DND-41 (cell line): Measurements from ENCODE around the gene LUZP2.

Experiments used
- ATAC-seq: fragments of 200-7000 bp; cut with Tn5 transposase; 3 replicates; pipeline ENCODE4 v1.9.1; 2021; ENCODE audit warnings: low read depth; ENCODE audit not compliant: insufficient read depth
- DNase-seq: peaks from one replicate; pipeline ENCODE4 v3.0.0-alpha.2; 2020
- H2AFZ ChIP-seq: 2 replicates; pipeline ENCODE4 v1.6.0; 2012; ENCODE audit warnings: low read depth, low read length
- H3K27ac ChIP-seq: 2 replicates; pipeline ENCODE4 v1.5.1; 2012; ENCODE audit warnings: low read length, inconsistent platforms
- H3K27me3 ChIP-seq: fragments of 200-600 bp; sonication (generic); 2 replicates; pipeline ENCODE4 v1.6.0; 2012; ENCODE audit warnings: low read length, mild to moderate bottlenecking, inconsistent platforms; ENCODE audit not compliant: insufficient read depth, poor library complexity
- H3K36me3 ChIP-seq: 2 replicates; pipeline ENCODE4 v1.5.1; 2012; ENCODE audit warnings: low read length, inconsistent platforms; ENCODE audit not compliant: insufficient read depth
- H3K4me1 ChIP-seq: 2 replicates; pipeline ENCODE4 v1.5.1; 2012; ENCODE audit warnings: mild to moderate bottlenecking, low read length; ENCODE audit not compliant: insufficient read depth
- H3K4me2 ChIP-seq: 2 replicates; pipeline ENCODE4 v1.6.0; 2012; ENCODE audit warnings: mild to moderate bottlenecking, moderate library complexity, low read length, inconsistent platforms; ENCODE audit not compliant: insufficient read depth
- H3K4me3 ChIP-seq, 2 experiments: fragments of 200-600 bp in 1 of 2; shearing (Covaris generic) in 1 of 2; 2 replicates each; pipeline ENCODE4 v1.5.1; 2012 to 2016; ENCODE audit warnings: inconsistent platforms in 2 of 2, low read length in 2 of 2, mild to moderate bottlenecking in 2 of 2, low read depth in 1 of 2, moderate library complexity in 1 of 2
- H3K79me2 ChIP-seq: 2 replicates; pipeline ENCODE4 v1.6.0; 2012; ENCODE audit warnings: low read length, inconsistent platforms; ENCODE audit not compliant: insufficient read depth
- H3K9ac ChIP-seq: 2 replicates; pipeline ENCODE4 v1.6.0; 2012; ENCODE audit warnings: low read depth, mild to moderate bottlenecking, inconsistent platforms, low read length, moderate library complexity
- H3K9me3 ChIP-seq: 2 replicates; pipeline ENCODE4 v1.5.1; 2012; ENCODE audit warnings: low read length, moderate library complexity, mild to moderate bottlenecking, inconsistent platforms; ENCODE audit not compliant: insufficient read depth, severe bottlenecking
- H4K20me1 ChIP-seq: 2 replicates; pipeline ENCODE4 v1.6.0; 2012; ENCODE audit warnings: low read length; ENCODE audit not compliant: insufficient read depth
- EZH2 ChIP-seq: IDR thresholded peaks from 3 replicates; pipeline ENCODE4 v1.6.1; 2012; ENCODE audit warnings: borderline replicate concordance, low read depth, mild to moderate bottlenecking, moderate library complexity, low read length, inconsistent platforms; ENCODE audit not compliant: severe bottlenecking
- TF ChIP-seq, protein P1 (sequence below): IDR thresholded peaks from 2 replicates; pipeline ENCODE4 v1.5.1; 2012; ENCODE audit warnings: borderline replicate concordance, low read length, moderate library complexity, mild to moderate bottlenecking; ENCODE audit not compliant: poor library complexity, severe bottlenecking; ENCODE audit errors: extremely low read depth

The LUZP2 gene

DNA sequence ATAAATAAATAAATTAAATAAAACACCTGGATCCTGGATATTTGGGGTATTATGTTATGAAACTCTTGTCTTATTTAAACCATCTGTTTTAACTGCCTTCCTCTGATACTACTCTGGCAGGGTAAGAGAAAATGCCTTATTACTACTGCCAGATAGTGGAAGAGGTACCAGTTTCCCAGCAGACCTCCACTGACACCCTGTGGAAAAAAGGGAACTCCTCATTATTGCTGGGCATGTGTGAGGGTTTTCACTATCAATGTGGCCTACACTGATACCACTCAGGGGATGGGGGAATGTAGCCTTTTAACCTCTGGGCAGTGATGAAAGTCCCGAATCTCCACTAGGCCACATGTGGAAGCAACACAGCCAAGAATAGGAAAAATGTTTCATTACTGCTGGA, 121.0 kb downstream of the LUZP2 start:
- H3K4me3 ChIP-seq = no peak overlapping the region
- H3K9ac ChIP-seq = no peak overlapping the region
- no peaks in the 10 kb centered on the region for H3K79me2 ChIP-seq
- DNase-seq (no peak), ATAC-seq (no peak)
- H3K27me3 ChIP-seq = no peaks in the 10 kb centered on the region
- no peak overlapping the region for H2AFZ ChIP-seq
- no peaks in the 10 kb centered on the region for H3K36me3 ChIP-seq
- H3K27ac ChIP-seq = no peak overlapping the region
- no peak overlapping the region for H3K4me2 ChIP-seq
- no peaks in the 10 kb centered on the region for H3K9me3 ChIP-seq
- H4K20me1 ChIP-seq = no peaks in the 10 kb centered on the region
- H3K4me1 ChIP-seq = no peaks in the 10 kb centered on the region
- TF ChIP-seq EZH2 = no peak
- TF ChIP-seq, protein P1, sequence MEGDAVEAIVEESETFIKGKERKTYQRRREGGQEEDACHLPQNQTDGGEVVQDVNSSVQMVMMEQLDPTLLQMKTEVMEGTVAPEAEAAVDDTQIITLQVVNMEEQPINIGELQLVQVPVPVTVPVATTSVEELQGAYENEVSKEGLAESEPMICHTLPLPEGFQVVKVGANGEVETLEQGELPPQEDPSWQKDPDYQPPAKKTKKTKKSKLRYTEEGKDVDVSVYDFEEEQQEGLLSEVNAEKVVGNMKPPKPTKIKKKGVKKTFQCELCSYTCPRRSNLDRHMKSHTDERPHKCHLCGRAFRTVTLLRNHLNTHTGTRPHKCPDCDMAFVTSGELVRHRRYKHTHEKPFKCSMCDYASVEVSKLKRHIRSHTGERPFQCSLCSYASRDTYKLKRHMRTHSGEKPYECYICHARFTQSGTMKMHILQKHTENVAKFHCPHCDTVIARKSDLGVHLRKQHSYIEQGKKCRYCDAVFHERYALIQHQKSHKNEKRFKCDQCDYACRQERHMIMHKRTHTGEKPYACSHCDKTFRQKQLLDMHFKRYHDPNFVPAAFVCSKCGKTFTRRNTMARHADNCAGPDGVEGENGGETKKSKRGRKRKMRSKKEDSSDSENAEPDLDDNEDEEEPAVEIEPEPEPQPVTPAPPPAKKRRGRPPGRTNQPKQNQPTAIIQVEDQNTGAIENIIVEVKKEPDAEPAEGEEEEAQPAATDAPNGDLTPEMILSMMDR = no peak

DNA sequence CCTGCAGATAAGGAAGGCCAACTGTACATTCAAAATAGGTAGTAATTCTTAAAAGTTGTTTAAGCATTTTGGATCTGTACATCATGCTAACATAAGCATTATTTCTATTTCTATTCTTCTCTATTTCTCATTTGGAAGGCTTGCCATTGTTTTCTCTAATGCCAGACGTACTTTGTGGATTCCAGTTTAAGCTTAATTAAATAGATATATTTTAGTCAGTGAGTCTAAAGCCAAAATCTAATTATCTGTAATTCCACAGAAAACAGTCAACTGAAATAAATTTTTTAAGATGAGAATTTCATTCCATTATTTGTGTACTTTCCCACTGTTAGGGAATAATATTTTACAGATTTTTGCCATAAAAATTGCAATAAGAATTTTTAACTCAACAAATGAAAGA, 123.0 kb downstream of the LUZP2 start:
- H3K36me3 ChIP-seq = no peaks in the 10 kb centered on the region
- no peaks in the 10 kb centered on the region for H3K27me3 ChIP-seq
- H3K9ac ChIP-seq = no peak overlapping the region
- H3K4me3 ChIP-seq = no peak overlapping the region
- H2AFZ ChIP-seq = no peak overlapping the region
- H3K4me2 ChIP-seq = no peak overlapping the region
- H4K20me1 ChIP-seq = no peaks in the 10 kb centered on the region
- TF ChIP-seq, protein P1 = no peak
- TF ChIP-seq EZH2 = no peak
- no peaks in the 10 kb centered on the region for H3K4me1 ChIP-seq
- H3K9me3 ChIP-seq = no peaks in the 10 kb centered on the region
- no peak overlapping the region for H3K27ac ChIP-seq
- DNase-seq (no peak), ATAC-seq (no peak)
- no peaks in the 10 kb centered on the region for H3K79me2 ChIP-seq

DNA sequence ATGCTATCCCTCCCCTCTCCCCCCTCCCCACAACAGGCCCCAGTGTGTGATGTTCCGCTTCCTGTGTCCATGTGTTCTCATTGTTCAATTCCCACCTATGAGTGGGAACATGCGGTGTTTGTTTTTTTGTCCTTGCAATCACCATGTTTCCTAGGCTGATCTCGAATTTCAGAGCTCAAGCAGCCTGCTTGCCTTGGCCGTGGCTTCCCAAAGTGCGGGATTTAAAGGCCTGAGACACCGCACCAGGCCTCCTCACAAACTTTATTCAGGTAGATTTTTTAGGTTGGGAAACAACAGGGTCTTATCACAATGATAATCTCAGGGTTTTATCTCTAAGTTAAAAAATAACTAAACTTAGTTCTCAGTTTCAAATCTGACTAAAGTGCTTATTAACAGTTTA, 125.4 kb downstream of the LUZP2 start:
- DNase-seq (no peak), ATAC-seq (no peak)
- Histone ChIP-seq H2AFZ (no peak overlapping the region), H3K9ac (no peak overlapping the region), H4K20me1 (no peaks in the 10 kb centered on the region), H3K27ac (no peak overlapping the region), H3K4me2 (no peak overlapping the region), H3K79me2 (no peaks in the 10 kb centered on the region), H3K4me1 (no peaks in the 10 kb centered on the region), H3K36me3 (no peaks in the 10 kb centered on the region), H3K9me3 (no peaks in the 10 kb centered on the region), H3K27me3 (no peaks in the 10 kb centered on the region), H3K4me3 (no peak overlapping the region)
- TF ChIP-seq, protein P1 = no peak
- no peak for TF ChIP-seq EZH2

DNA sequence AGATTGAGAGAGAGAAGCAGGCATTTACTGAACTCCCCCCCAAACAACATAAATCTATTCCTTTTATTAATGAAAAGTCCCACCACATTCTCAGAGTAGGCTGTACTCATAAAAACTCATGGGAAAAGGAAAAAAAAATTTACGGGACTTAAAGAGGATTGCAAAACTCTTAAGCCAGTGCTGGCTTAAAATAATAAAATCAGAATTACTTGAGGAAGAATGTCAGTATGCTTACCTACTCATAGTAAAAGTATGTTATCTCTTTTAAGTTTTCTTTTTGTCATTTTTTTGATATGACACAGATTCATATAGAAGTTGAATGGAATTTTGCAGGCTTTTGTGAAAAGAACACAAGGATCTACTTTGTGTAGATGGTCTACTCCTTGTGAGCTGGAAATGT, 126.3 kb downstream of the LUZP2 start:
- no peak for TF ChIP-seq EZH2
- TF ChIP-seq, protein P1 = no peak
- ATAC-seq (no peak), DNase-seq (no peak)

More for the DNA sequence above, 126.3 kb downstream of the LUZP2 start:
- Histone ChIP-seq H3K27ac (no peak overlapping the region), H3K27me3 (no peaks in the 10 kb centered on the region), H2AFZ (no peak overlapping the region), H3K79me2 (no peaks in the 10 kb centered on the region), H3K4me1 (no peaks in the 10 kb centered on the region), H3K9ac (no peak overlapping the region), H4K20me1 (no peaks in the 10 kb centered on the region), H3K4me3 (no peak overlapping the region), H3K9me3 (no peaks in the 10 kb centered on the region), H3K36me3 (no peaks in the 10 kb centered on the region), H3K4me2 (no peak overlapping the region)
